Fibroblast of lung (primary cell): ENCODE measurements around the gene USP11.

Source experiments
- CTCF ChIP-seq, 2 donors: IDR thresholded peaks in 1 of 2; conservative IDR thresholded peaks in 1 of 2; 1 replicate in 1 of 2; 2 replicates in 1 of 2; pipeline ENCODE4 v1.5.1; 2011 to 2012; ENCODE audit warnings: low read length in 2 of 2, control low read depth in 1 of 2, inconsistent platforms in 1 of 2, low read depth in 1 of 2, mild to moderate bottlenecking in 1 of 2
- EZH2 ChIP-seq: IDR thresholded peaks from 2 replicates; pipeline ENCODE4 v1.5.1; 2012; ENCODE audit warnings: low read length, control low read depth, mild to moderate bottlenecking; ENCODE audit errors: missing control alignments

DNA sequence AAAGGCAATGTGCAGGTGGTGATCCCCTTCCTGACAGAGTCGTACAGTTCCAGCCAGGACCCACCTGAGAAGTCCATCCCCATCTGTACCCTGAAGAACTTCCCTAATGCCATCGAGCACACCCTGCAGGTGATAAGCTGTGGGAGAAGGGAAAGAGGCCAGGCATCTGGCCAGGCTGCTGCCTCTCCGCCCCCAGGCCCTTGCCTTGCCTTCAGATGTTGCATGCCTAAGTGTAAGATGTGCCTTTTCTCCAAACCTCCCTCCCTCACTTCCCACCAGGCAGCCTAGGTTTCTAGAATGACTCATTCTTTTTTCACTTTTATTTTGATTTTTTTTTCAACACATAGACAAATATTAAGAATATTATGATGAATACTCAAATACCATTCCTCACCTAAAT is 26.5 kb upstream of the USP11 start:
- TF ChIP-seq CTCF (conservative IDR thresholded peaks at IDR 0.05 in 1 of 2, IDR thresholded peaks at IDR 0.05 in 1 of 2; ENCODE audit: low read depth in 1 of 2, low read length in 2 of 2) (no peak), EZH2 (no peak)
